Measurements from ENCODE around the gene TYROBP.
A peak's percentile ranks its signal among the peaks of the same experiment; 100 is the strongest.
"Not testable (repeated sequence)": the region's sequence is repeated elsewhere in the genome, so short reads cannot be mapped to it uniquely, and the experiment has no call there.

Gene TYROBP

DNA sequence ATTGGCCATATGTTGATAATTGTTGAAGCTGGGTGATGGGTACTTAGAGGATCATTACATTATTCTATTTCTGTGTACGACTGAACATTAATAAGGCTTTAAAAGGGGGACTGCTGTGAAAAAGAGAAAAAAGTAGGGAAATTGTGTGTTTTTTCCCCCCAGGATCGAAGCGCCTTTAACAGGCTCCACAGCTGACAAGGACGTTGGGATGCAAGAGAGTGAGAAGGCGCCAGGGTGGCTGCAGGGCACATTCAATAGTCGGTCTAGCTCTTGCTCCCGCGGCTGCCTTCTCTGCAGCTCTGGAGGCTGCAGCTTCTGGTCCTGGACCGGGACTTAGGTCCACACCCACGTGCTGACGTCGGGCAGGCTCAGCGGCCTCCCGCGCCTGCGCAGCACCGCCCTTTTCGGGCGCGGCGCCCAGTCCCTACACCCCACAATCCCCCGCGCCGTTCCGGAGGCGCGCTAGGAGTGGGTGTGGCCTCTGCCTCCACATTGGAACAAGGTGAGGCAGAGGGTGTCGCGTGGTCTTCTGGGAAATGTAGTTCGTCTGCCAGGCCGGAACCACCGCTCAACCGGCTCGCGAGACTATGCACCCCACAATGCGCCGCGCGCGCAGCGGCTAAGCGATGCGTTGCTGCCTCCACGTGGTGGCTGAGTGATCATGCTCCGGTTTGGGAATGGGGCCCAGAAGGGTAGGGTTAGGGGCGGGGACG is 23.2 kb upstream of the TYROBP start:
- peak; percentile 99 for DNase-seq

DNA sequence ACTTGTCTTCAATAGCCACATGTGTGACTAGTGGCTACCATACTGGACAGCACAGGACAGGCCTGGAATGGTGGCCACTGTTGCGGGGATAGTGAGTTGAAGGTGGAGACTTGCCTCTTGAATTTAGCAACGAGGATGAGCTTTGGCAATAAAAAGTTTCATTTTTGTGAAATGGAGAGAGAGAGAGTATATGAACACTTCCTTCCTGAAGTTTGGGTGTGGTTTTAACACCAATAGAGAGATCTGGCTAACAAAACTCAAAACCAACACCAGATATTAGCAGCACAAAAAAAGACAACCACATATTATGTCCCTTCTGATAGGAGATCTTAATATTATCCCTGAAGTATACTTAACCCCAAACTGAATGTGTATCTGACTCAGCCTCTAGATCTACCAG is 21.8 kb upstream of the TYROBP start:
- no peak for DNase-seq

DNA sequence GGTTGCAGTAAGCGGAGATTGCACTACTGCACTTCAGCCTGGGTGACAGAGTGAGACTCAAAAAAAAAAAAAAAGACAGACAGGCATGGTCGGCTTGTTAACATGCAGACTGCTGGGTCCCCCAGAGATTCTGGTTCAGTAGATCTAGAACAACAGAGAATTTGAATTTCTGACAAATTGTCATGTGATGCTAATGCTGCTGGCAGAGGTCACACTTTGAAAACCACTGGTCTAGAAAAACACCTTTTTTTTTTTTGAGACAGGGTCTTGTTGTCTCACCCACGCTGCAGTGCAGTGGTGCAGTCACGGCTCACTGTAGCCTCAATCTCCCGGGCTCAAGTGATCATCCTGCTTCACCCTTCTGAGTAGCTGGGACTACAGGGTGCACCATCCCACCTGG is 20.4 kb upstream of the TYROBP start:
- no peak for DNase-seq

DNA sequence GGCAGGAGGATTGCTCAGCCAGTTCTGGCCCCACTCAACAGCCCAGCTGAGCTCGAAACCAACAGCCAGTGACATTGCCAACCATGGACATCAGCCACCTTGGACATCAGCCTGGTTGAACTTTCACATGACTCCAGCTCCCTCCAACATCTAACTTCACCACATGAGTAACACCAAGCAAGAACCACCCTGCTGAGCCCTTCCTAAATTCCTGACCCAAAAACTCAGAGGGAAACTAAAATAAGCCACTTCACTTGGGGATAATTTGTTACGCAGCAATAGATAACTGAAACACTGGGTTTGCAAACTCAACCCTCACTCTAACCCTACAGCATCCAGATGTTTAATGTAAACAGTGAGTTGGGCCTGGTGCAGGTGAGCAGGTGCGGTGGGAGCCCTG is 17.4 kb upstream of the TYROBP start:
- no peak for DNase-seq

DNA sequence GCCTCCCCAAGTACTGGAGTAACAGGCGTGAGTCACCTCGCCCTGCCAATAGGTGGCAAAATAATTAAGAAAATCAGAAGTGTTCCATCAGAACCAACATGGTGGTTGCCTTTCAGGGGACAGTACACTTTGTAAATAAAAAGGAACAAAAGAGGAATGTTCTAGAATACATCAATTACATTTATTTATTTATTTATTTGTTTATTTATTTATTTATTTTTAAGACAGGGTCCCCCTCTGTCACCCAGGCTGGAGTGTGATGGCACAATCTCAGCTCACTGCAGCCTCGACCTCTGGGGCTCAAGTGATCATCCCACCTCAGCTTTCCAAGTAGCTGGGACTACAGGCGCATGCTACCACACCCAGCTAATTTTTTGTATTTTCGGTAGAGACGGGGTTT is 12.9 kb upstream of the TYROBP start:
- DNase-seq, result no peak

DNA sequence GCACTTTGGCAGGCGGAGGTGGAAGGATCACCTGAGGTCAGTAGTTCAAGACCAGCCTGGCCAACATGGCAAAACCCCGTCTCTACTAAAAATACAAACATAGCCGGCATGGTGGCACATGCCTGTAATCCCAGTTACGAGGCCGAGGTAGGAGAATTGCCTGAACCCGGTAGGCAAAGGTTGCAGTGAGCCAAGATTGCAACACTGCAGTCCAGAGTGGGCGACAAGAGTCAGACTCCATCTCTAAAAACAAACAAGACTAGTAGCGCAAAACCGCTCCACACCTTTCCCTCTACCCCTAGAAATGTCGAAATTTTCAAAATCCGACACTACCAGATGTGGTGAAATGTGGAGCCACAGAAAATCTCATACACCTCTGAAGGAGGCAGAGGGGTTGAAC is 11.2 kb upstream of the TYROBP start:
- no peak for DNase-seq

DNA sequence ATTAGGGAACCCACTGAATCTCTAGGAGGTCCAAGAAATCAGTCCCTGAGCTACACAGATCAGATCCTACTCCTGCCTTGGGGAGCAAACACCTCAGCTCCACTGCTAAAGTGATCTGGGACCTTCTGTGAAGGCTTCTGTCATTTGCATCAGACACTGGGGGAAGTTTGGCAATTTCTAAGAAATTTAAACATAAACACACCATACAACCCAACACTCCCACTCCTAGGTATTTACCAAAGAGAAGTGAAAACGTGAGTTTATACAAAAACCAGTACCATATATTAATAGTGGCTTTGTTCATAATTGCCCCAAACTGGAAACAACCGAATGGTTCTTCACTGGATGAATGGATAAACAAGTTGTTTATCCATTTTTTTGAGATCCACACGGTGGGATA is 7.3 kb upstream of the TYROBP start:
- DNase-seq, result no peak

DNA sequence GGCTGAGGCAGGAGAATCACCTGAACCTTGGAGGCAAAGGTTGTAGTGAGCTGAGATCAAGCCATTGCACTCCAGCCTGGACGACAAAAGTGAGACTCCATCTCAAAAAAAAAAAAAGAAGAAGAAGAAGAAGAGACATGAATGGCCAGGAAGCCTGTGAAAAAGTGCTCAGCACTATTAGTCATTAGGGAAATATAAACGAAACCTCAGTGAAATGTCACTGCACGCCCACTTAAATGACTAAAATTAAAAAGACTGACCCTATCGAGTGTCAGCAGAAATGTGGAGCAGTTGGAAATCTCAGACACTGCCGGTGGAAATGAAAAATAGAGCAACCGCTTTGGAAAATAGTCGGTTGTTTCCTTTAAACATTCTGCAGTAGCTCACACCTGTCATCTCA is 5.5 kb upstream of the TYROBP start:
- DNase-seq, result no peak

DNA sequence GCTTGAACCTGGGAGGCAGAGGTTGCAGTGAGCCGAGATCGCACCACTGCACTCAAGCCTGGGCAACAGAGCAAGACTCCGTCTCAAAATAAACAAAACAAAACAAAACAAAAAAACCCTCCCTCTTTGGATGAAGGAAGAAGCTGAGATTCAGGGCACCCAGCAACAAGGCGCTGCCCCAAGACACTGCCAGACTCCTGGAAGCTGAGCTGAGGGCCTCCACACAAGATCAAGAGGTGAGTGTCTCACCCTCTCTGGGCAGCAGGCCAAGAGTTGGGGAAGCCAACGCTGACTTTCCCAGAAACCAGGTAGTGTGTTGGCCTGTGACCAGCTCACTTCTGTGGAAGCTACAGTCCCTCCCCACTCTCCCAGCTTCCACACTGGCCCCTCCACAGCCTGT is 3.7 kb upstream of the TYROBP start:
- DNase-seq, result no peak

DNA sequence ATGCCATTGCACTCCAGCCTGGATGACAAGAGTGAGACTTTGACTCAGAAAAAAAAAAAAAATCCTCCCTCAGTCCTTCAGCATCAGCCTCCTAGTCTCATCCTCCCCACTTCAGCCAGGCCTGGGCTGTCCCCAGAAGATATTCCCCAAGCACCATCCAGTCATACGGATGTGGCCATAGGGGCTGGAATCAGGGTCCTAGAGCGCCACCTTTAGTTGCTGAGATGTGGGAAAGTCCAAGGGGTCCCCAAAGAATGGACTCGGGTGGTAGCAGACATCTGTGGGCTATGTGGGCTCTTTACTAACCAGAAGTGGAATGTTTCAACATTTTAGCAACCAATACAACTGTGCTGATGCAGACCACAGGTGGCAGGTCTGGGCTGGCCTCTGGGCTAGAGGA is 3.1 kb upstream of the TYROBP start:
- no peak for DNase-seq

DNA sequence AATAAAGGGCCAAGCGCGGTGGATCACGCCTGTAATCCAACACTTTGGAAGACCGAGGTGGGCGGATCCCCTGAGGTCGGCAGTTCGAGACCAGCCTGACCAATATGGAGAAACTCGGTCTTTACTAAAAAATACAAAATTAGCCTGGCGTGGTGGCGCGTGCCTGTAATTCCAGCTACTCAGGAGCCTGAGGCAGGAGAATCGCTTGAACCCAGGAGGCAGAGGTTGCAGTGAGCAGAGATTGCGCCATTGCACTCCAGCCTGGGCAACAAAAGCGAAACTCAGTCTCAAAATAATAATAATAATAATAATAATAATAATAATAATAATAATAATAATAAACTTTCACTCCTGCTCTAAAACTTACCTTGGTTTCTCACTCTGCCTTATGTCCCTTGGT is 2.3 kb upstream of the TYROBP start:
- not testable (repeated sequence) for DNase-seq

DNA sequence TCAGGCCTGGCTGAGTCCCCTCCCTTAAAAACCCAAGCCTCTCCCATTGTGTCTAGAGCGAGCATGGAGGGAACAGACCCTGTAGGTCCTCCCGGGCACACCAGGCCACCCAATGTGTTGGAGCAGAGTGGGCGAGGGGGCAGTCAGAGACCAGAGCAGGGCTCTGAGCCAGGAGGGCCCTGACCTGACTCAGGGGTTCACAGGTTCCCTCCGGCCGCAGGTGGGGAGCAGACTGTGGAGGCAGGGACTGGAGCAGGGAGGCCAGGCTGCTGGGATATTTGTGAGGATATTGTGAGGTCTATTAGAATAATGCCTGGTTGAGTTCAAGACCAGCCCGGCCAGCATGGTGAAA is 1.6 kb upstream of the TYROBP start:
- no peak for DNase-seq

DNA sequence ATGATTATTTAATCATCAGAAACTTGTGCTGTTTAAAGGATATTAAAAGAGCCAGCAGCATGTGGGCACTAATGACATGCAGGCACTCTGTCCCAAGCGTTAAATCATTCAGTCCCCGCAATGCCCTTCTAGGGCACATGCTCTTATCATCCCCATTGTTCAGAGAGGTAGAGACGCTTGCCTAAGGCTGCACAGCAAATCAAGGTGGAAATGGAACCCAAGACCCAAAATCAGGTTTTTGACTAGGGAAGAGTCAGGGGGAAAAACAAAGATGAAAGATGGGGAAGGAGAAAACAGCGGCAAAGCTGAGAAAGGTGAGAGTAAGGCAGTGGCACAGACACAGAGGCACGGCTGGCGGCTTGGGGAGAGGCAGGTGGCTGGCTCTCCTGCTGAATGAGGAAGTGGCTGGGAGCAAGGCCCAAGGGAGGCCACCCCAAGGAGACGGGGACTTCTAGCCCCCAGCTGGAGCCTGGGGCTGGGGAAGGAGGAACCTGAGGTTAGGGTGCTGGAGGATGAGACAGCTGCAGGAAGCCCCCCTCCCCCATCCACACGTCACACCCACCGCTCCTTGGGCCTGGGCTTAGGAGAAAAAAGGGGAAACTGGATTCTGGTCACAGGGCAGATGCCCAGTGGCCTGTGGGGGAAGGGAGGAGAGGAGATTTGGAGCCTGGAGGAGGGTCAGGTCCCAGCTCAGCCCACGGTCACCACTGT is 1.0 kb upstream of the TYROBP start:
- DNase-seq, result no peak

DNA sequence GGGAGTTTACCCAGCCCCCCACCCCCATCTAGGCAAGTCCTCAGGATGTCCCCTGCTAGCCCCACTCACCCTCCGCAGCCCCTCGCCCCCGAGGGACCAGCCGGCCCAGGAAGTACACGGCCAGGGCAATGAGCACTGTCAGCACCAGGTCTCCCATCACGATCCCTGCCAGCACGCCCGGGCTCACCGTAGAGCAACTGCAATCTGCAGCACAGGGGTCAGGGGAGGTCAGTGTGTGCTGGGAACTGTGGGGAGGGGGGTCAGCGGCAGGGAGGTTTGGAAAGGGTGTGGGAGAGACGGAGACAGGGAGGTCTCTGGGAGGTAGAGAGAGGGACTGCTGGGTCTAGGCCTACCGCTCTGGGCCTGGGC is 734 bp downstream of the TYROBP start:
- no peak for DNase-seq

DNA sequence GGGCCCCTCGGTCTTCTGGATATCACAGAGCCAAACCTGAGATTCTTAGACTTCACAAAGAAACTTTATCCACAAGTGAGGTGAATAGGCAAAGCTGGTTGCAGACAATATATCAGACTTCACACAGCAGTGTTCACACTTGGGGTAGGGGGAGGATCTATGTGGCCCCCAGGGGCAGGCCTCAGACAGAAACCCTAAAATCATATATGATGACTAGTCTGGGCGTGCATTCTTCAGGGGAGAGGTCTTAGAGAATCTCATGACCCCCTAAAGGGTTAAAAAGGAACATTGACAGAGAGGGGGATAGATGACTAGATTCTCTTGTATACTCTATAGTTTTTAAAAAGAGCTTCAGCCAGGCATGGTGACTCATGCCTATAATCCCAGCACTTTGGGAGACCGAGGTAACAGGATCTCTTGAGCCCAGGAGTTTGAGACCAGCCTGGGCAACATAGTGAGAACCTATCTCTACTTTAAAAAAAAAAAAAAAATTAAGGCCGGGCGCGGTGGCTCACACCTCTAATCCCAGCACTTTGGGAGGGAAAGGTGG is 2.8 kb downstream of the TYROBP start:
- no peak for DNase-seq

DNA sequence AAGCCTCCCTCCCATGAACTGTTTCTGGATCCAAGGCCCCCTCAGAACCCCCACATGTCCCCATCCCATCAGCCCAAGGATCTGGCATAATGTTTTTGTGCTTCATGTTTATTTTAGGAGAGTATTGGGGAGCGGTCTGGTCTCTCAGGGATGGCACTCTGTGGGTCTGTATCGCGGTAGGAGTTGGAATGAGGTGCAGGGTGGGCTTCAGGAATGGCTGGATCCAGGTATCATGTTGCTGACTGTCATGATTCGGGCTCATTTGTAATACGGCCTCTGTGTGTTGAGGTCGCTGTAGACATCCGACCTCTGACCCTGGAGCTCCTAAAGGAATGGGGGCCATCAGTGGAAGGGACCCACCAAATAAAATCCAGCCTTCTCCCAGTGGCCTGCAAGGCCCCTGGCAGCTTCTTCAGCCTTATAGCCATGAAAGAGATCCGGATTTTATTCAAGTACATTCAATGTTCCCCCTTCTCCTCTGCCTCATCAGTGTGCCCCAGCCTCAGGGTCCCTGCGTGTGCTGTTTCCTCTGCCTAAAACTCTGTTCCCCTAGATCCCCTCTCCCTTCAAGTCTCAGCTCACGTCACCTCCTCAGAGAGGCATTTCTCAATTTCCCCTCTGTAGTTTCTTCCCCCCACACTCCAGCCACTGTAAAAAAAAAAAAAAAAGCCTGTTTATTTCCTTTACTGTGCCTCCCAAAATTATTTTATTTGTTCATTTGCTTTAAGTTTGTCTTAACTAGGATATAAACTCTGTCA is 3.6 kb downstream of the TYROBP start:
- DNase-seq, result no peak

DNA sequence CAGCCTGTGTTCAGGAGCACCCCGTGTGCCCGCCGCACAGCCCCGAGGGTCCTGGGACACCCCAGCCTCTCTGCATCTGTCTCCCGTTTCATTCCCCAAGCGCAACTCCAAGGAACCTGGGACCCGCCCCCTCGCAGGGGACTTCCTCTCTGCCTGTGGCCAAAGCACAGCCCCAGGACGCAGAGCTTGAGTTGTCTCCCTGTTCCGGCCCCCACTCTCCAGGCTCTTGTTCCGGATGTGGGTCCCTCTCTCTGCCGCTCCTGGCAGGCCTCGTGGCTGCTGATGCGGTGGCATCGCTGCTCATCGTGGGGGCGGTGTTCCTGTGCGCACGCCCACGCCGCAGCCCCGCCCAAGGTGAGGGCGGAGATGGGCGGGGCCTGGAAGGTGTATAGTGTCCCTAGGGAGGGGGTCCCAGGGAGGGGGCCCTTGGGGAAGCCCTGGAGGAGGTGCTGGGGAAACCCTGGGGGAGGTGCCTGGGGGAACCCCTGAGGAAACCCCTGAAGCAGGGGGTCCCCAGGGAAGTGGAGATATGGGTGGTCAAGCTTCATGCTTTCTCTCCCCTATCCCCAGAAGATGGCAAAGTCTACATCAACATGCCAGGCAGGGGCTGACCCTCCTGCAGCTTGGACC is 4.4 kb downstream of the TYROBP start:
- DNase-seq, result peak; percentile 85

DNA sequence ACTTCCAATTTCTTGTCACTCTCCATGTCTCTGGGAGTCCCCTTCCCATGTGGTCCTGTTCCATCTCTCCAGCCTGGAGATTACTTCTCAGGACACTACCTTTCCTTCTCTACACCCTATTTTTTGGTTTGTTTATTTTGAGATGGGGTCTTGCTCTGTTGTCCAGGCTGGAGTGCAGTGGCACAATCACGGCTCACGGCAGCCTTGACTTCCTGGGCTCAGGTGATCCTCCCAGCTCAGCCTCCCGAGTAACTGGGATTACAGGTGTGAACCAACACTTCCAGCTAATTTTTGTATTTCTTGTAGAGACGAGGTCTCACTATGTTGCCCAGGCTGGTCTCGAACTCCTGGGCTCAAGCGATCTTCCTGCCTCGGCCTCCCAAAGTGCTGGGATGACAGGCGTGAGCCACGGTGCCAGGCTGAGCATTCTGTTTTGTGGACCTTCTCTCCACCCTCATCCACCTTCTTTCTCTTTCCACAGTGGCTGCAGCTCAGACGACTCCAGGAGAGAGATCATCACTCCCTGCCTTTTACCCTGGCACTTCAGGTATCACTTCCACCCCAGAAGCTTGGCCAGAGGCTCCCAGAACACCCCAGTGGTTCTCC is 5.1 kb downstream of the TYROBP start:
- no peak for DNase-seq

DNA sequence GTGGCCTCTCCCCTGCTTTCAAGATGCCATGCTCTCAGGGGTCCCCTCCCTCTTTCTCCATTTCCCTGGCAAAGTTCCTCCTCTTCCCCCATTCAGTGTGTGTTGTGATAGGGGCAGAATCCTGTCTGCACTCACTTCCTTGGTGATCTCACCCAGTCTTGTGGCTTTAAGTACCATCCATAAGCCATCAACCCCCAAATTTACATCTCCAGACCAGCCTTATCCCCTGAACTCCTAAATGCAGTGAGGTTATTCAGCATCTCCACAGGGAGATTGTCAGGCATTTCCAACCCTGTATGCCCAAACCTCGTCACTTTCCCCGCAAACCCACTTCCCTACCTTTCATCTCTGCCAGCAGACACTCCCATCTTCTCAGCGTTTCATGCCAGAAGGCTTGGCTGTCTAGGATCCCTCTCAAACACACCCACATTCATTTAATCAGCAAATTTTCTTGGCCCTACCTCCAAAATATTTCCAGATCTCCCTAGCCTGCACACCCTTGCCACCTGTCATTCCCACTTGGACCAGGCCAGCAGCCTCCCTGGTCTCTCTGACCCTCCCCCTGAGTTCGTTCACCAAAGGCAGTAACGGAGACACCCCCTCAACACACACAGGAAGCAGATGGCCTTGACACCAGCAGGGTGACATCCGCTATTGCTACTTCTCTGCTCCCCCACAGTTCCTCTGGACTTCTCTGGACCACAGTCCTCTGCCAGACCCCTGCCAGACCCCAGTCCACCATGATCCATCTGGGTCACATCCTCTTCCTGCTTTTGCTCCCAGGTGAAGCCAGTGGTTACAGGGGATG is 6.0 kb downstream of the TYROBP start, which contains the start of gene HCST:
HCST (plus strand) TSS at position 676 of the 808 bp plus-strand sequence; CDS start at position 741, 65 bp downstream.
- peak; percentile 31 for DNase-seq

DNA sequence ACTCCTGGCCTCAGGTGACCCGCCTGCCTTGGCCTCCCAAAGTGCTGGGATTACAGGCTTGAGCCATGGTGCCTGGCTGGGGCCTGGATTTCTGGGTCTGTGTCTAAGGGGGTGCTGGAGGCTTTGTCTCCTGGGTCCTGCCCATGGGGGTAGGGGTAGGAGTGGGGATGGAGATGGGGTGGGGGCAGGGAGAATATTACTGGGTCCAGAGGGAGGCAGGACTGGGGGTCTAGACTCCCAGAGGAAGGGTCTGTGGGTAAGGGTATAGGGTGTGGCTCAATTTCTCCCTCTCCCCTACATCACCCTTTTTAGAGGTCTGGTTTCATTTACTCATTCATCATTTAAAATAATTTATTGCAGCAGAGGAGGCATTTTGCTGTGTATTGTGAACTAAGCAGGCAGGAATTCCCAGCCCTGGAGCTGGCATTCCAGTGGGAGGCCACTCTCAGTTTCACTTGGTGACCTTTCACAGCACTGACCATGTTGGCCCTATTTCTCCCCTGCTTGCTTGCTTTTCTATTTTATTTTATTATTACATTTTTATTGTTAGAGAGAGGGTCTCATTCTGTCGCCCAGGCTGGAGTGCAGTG is 6.9 kb downstream of the TYROBP start:
- DNase-seq, result no peak

DNA sequence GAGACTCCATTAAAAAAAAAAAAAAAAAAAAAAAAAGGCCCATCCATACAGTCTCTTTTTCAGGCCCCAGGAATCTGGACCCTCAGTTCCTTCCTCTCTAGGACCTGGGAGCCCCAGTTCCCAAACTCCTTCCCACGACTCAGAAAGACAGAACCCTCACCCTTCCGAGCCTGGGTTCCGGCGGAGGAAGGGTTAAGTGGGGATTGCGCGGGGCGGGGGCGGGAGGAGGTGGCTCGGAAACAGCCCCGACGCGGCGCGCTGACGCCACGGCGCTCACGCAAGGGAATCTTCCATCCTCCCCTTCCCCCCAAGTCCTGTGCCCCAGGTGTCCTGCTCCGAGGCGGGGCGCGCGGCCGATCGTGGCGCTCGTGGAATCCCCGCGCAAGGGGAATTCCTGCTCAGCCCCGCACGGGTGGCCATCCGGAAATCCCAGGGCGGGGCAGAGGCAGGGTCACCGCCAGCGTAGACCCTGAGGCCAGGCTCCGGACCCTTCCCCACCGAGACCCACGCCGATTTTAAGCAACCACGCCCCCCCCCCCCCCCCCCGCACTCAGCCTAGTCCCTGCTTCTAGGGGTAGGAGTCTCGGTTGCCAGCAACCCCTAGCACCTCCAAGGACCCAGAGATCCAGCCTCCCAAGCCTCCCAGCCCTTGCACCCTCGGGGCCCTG is 8.4 kb downstream of the TYROBP start:
- peak; percentile 90 for DNase-seq
